Hepatocyte (in vitro differentiated cells): Measurements from ENCODE around the gene TMEM200B. TPM values are rescaled to one million over a fixed set of nuclear protein-coding genes. Genes with fewer than 3 reads are reported as not detected.
"Not testable (repeated sequence)": the region's sequence is repeated elsewhere in the genome, so short reads cannot be mapped to it uniquely, and the experiment has no call there.

Source experiments
- DNase-seq: peaks from one replicate; pipeline ENCODE4 v3.0.0-alpha.2; 2016; ENCODE audit warnings: low spot score
- H2AFZ ChIP-seq: fragments of 200-600 bp; sonication (generic); 2 replicates; pipeline ENCODE4 v1.6.0; 2016; ENCODE audit warnings: antibody characterized with exemption, mild to moderate bottlenecking
- H3K27ac ChIP-seq: fragments of 200-600 bp; sonication (generic); 2 replicates; pipeline ENCODE4 v1.5.1; 2016; ENCODE audit warnings: mild to moderate bottlenecking
- H3K27me3 ChIP-seq: fragments of 200-600 bp; sonication (generic); 2 replicates; pipeline ENCODE4 v1.6.1; 2016
- H3K36me3 ChIP-seq: fragments of 200-600 bp; sonication (generic); replicated peaks from 2 replicates; pipeline ENCODE4 v1.5.1; 2016; ENCODE audit warnings: low read depth; ENCODE audit not compliant: insufficient read depth
- H3K4me1 ChIP-seq: fragments of 200-600 bp; sonication (generic); 2 replicates; pipeline ENCODE4 v1.5.1; 2016; ENCODE audit warnings: mild to moderate bottlenecking, moderate library complexity; ENCODE audit not compliant: insufficient read depth
- H3K4me2 ChIP-seq: fragments of 200-600 bp; sonication (generic); 2 replicates; pipeline ENCODE4 v1.6.0; 2016
- H3K4me3 ChIP-seq: fragments of 200-600 bp; sonication (generic); 2 replicates; pipeline ENCODE4 v1.5.1; 2016; ENCODE audit warnings: mild to moderate bottlenecking
- H3K79me2 ChIP-seq: fragments of 200-600 bp; sonication (generic); 2 replicates; pipeline ENCODE4 v1.6.0; 2017; ENCODE audit warnings: mild to moderate bottlenecking
- H3K9me2 ChIP-seq: fragments of 200-600 bp; sonication (generic); replicated peaks from 2 replicates; pipeline ENCODE4 v1.6.0; 2017; ENCODE audit warnings: mild to moderate bottlenecking; ENCODE audit not compliant: insufficient read depth
- H3K9me3 ChIP-seq: fragments of 200-600 bp; sonication (generic); 2 replicates; pipeline ENCODE4 v1.5.1; 2016; ENCODE audit warnings: low read depth, mild to moderate bottlenecking
- H4K20me1 ChIP-seq: fragments of 200-600 bp; sonication (generic); 2 replicates; pipeline ENCODE4 v1.6.0; 2016; ENCODE audit warnings: mild to moderate bottlenecking; ENCODE audit not compliant: insufficient read depth, poor library complexity, severe bottlenecking
- EZH2 ChIP-seq: fragments of 200-600 bp; sonication (generic); IDR thresholded peaks from 2 replicates; pipeline ENCODE4 v1.6.1; 2016; ENCODE audit warnings: antibody characterized with exemption, mild to moderate bottlenecking, borderline replicate concordance
- EZH2phosphoT487 ChIP-seq: fragments of 200-600 bp; sonication (generic); IDR thresholded peaks from one replicate; pipeline ENCODE4 v1.6.1; 2018; ENCODE audit warnings: antibody characterized with exemption, mild to moderate bottlenecking, low read depth, moderate library complexity; ENCODE audit not compliant: unreplicated experiment, severe bottlenecking
- WGBS: methylation state at CpG from one replicate; pipeline ENCODE4 v1.1.6; 2016; ENCODE audit warnings: low lambda C conversion rate; ENCODE audit errors: missing lambda C conversion rate; 5-methylcytosine and 5-hydroxymethylcytosine counted together
- polyA plus RNA-seq: library from polyadenylated mRNA; unstranded; fragments of >200 nt; fragmentation: Nextera tagmentation; extraction: Ambion mirVana; gene quantifications from 2 replicates; pipeline ENCODE4 v1.2.1, GENCODE V29; 2016
- small RNA-seq: library from RNA; depleted of rRNA; stranded (forward); fragments of <200 nt; gene quantifications from one replicate; pipeline ENCODE3, GENCODE V24; 2014
- total RNA-seq: library from RNA; depleted of rRNA; stranded (reverse); fragments of >200 nt; gene quantifications from 2 replicates; pipeline ENCODE4 v1.2.3, GENCODE V29; 2014
- TF ChIP-seq, protein P1 (sequence below): fragments of 200-600 bp; sonication (generic); IDR thresholded peaks from 2 replicates; pipeline ENCODE4 v1.5.1; 2016; ENCODE audit warnings: antibody characterized with exemption, mild to moderate bottlenecking; ENCODE audit not compliant: poor library complexity

The TMEM200B gene
- total and polyA plus RNA-seq, 2 experiments from 2014 or later = 10.7 to 11.0 TPM

DNA sequence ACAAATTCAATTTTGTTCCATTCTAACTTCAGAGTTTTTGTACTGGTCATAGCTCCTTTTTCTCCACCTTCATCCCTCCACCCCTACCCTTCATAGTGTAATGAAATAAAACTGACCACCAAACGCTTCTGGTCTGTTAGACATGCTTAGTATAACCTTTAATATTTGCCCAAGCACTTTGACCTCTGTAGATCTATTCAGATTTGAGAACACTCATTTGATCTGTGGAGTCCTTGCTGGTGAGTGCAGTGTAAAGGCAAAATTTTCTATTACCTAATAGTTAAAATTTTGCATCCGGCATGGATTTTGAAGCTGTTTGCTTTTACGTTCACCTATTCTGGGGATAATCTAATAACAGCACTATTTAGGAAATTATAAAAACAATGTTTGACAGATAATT lies 41.2 kb downstream of the TMEM200B start:
- Histone ChIP-seq H3K79me2 (no peaks in the 10 kb centered on the region), H3K9me2 (no peaks in the 10 kb centered on the region), H3K4me1 (no peaks in the 10 kb centered on the region), H3K4me3 (no peak overlapping the region), H4K20me1 (no peaks in the 10 kb centered on the region), H3K36me3 (no peaks in the 10 kb centered on the region), H3K27ac (no peak overlapping the region), H2AFZ (no peak overlapping the region), H3K27me3 (no peaks in the 10 kb centered on the region), H3K9me3 (no peaks in the 10 kb centered on the region), H3K4me2 (no peak overlapping the region)
- TF ChIP-seq EZH2 (no peak), EZH2phosphoT487 (no peak)
- TF ChIP-seq, protein P1, sequence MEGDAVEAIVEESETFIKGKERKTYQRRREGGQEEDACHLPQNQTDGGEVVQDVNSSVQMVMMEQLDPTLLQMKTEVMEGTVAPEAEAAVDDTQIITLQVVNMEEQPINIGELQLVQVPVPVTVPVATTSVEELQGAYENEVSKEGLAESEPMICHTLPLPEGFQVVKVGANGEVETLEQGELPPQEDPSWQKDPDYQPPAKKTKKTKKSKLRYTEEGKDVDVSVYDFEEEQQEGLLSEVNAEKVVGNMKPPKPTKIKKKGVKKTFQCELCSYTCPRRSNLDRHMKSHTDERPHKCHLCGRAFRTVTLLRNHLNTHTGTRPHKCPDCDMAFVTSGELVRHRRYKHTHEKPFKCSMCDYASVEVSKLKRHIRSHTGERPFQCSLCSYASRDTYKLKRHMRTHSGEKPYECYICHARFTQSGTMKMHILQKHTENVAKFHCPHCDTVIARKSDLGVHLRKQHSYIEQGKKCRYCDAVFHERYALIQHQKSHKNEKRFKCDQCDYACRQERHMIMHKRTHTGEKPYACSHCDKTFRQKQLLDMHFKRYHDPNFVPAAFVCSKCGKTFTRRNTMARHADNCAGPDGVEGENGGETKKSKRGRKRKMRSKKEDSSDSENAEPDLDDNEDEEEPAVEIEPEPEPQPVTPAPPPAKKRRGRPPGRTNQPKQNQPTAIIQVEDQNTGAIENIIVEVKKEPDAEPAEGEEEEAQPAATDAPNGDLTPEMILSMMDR = no peak
- DNase-seq = no peak
- WGBS = 78% methylated on average over 3 of the region's 3 CpGs

DNA sequence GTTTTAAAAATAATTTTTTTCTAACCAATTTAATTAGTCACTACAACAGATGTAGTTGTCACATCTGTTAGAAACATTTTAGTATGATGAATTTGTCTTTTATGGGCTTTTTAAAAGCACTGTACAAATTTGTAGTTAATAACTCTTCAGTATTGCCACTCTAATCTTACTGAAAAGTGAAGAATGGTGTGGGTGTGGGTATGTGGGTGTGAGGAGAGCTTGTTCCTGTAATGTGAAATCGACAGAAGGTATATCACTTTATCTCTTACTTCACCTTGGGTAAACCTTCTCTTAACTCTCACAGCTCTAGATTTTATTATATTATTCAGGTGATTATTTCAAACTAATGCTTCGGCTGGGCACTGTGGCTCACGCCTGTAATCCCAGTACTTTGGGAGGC lies 42.5 kb downstream of the TMEM200B start:
- DNase-seq = no peak
- Histone ChIP-seq H3K9me3 (no peaks in the 10 kb centered on the region), H3K27ac (no peak overlapping the region), H3K9me2 (no peaks in the 10 kb centered on the region), H3K4me3 (no peak overlapping the region), H4K20me1 (no peaks in the 10 kb centered on the region), H3K36me3 (no peaks in the 10 kb centered on the region), H3K4me1 (no peaks in the 10 kb centered on the region), H3K79me2 (no peaks in the 10 kb centered on the region), H3K4me2 (no peak overlapping the region), H3K27me3 (no peaks in the 10 kb centered on the region), H2AFZ (no peak overlapping the region)
- 88% methylated on average over 3 of the region's 3 CpGs for WGBS
- TF ChIP-seq EZH2 (no peak), EZH2phosphoT487 (no peak)
- TF ChIP-seq, protein P1 = no peak

DNA sequence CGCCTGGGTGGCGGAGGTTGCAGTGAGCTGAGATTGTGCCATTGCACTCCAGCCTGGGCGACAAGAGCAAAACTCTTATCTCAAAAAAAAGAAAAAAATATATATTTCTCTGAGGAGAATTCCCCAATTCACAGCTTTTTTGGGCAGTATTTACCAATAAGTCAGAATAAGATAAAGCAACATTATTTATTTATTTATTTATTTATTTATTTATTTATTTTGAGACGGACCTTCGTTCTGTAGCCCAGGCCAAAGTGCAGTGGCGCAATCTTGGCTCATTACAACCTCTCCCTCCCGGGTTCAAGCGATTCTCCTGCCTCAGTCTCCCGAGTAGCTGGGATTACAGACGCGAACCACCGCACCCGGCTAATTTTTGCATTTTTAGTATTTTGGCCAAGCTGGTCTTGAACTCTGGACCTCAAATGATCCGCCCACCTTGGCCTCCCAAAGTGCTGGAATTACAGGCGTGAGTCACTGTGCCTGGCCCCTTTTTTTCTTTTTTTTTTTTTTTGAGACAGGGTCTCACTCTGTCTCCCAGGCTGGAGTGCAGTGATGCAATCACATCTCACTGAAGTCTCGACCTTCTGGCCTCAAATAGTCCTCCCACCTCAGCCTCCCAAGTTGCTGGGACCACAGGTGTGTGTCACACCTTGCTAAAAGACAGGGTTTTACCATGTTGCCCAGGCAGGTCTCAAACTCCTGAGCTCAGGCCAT lies 43.6 kb downstream of the TMEM200B start:
- H2AFZ ChIP-seq, H3K9me2 ChIP-seq, H3K27ac ChIP-seq, H4K20me1 ChIP-seq, H3K36me3 ChIP-seq, H3K4me3 ChIP-seq, H3K4me2 ChIP-seq, DNase-seq, H3K27me3 ChIP-seq, H3K79me2 ChIP-seq, H3K9me3 ChIP-seq, H3K4me1 ChIP-seq: not testable (repeated sequence)
- WGBS = 96% methylated on average over 15 of the region's 16 CpGs

DNA sequence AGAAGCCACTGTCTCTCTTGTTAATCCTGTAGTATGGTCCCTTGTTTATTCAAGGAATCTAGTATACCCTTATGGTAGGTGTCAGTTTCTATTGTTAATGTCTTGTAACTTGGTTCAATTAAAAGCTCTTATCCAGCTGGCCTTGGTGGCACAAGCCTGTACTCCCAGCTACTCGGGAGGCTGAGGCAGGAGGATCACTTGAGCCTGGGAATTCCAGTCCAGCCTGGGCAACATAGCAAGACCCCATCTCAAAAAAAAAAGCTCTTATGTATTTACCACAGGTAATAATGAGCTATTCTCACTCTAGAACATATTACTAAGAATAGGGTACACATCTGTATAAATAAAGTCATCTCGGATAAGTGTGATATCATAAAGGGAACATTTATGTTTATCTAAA lies 46.5 kb downstream of the TMEM200B start:
- no peaks in the 10 kb centered on the region for H3K27me3 ChIP-seq
- H4K20me1 ChIP-seq = no peaks in the 10 kb centered on the region
- no peaks in the 10 kb centered on the region for H3K36me3 ChIP-seq
- H3K4me2 ChIP-seq = no peak overlapping the region
- no peaks in the 10 kb centered on the region for H3K9me3 ChIP-seq
- H3K27ac ChIP-seq = no peak overlapping the region
- 97% methylated on average over 2 of the region's 2 CpGs for WGBS
- no peak overlapping the region for H3K4me3 ChIP-seq
- H3K4me1 ChIP-seq = no peaks in the 10 kb centered on the region
- no peak overlapping the region for H2AFZ ChIP-seq
- DNase-seq = no peak
- TF ChIP-seq, protein P1 = no peak
- TF ChIP-seq EZH2phosphoT487 = no peak
- TF ChIP-seq EZH2 = no peak
- no peaks in the 10 kb centered on the region for H3K79me2 ChIP-seq
- no peaks in the 10 kb centered on the region for H3K9me2 ChIP-seq

Small RNA genes lying within 50 kb of the gene (small RNA-seq; reads per million reads assigned to genes)
- not detected for gene RF02271

Other genes with a start within 250 kb of the TMEM200B start
- 51.7 and 60.8 TPM in 2 replicates for gene EPB41, start 209.3 kb downstream of the TMEM200B start, total RNA-seq
- gene EPB41, start 209.3 kb downstream of the TMEM200B start, polyA plus RNA-seq = 13.2 and 20.5 TPM in 2 replicates
- gene SRSF4, start 58.0 kb upstream of the TMEM200B start, total RNA-seq = 42.2 and 53.2 TPM in 2 replicates
- 71.4 and 84.7 TPM in 2 replicates for gene SRSF4, start 58.0 kb upstream of the TMEM200B start, polyA plus RNA-seq
- 10.8 and 14.2 TPM in 2 replicates for gene MECR, start 107.0 kb upstream of the TMEM200B start, total RNA-seq
- 32.6 and 35.2 TPM in 2 replicates for gene MECR, start 107.0 kb upstream of the TMEM200B start, polyA plus RNA-seq
- 29.6 and 34.3 TPM in 2 replicates for gene PTPRU, start 112.6 kb upstream of the TMEM200B start, total RNA-seq
- gene PTPRU, start 112.6 kb upstream of the TMEM200B start, polyA plus RNA-seq = 29.9 and 38.7 TPM in 2 replicates